ENCODE data around the gene ARFRP1. TPM values are rescaled to one million over a fixed set of nuclear protein-coding genes. Genes with fewer than 3 reads are reported as not detected.

ARFRP1 gene
- total and polyA plus RNA-seq, 12 donors: 18.8 to 75.9 (median 42.2) TPM

DNA sequence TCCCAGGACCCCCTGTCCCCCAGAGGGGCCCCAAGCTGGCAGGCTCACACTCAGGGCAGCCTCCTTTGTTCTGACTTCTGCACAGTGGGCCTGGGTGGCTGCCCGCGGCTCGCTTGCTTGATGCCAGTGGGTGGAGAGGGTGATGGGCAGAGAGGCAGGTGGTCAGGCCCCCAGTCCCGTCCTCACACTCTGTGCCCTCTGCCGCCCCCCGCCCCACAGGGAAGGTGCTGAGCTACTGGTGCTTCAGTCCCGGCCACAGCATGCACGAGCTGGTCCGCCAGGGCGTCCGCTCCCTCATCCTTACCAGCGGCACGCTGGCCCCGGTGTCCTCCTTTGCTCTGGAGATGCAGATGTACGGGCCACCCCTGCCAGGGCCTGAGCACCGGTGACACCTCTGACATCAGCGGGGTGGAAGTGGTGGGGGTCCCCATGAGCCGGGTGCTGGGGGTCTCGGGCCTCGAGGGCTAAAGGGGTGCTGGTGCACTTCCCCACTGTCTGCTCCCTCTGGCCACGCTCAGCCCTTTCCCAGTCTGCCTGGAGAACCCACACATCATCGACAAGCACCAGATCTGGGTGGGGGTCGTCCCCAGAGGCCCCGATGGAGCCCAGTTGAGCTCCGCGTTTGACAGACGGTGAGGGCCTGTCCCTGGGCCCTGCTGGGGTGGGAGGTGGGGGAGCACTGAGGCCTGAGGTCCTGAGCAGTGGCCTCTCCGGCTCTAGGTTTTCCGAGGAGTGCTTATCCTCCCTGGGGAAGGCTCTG, 20.2 kb downstream of the ARFRP1 start:
- WGBS, 4 donors: 90 to 94% (median 91%) methylated on average over 5 to 29 of the region's 29 CpGs
- H3K4me3 ChIP-seq: no peak overlapping the region
- H3K36me3 ChIP-seq (replicated peaks in 1 of 2): no peaks in the 10 kb centered on the region
- peak overlapping the region; percentile 39 to 95 (median 72) for H3K27ac ChIP-seq
- no peak for TF ChIP-seq POLR2A (IDR thresholded peaks at IDR 0.05)
- TF ChIP-seq, protein P1, sequence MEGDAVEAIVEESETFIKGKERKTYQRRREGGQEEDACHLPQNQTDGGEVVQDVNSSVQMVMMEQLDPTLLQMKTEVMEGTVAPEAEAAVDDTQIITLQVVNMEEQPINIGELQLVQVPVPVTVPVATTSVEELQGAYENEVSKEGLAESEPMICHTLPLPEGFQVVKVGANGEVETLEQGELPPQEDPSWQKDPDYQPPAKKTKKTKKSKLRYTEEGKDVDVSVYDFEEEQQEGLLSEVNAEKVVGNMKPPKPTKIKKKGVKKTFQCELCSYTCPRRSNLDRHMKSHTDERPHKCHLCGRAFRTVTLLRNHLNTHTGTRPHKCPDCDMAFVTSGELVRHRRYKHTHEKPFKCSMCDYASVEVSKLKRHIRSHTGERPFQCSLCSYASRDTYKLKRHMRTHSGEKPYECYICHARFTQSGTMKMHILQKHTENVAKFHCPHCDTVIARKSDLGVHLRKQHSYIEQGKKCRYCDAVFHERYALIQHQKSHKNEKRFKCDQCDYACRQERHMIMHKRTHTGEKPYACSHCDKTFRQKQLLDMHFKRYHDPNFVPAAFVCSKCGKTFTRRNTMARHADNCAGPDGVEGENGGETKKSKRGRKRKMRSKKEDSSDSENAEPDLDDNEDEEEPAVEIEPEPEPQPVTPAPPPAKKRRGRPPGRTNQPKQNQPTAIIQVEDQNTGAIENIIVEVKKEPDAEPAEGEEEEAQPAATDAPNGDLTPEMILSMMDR (IDR thresholded peaks at IDR 0.05): no peak
- peaks cover 4 to 33% of the 10 kb centered on the region in 2 donors for H3K4me1 ChIP-seq (replicated peaks in 1 of 2)
- H3K27me3 ChIP-seq: no peaks in the 10 kb centered on the region
- no peaks in the 10 kb centered on the region for H3K9me3 ChIP-seq (replicated peaks in 1 of 3)
- intact Hi-C loops (cut with DNase I): no loop called here
- DNase-seq: peak in 1 of 7 donors; percentile 37

DNA sequence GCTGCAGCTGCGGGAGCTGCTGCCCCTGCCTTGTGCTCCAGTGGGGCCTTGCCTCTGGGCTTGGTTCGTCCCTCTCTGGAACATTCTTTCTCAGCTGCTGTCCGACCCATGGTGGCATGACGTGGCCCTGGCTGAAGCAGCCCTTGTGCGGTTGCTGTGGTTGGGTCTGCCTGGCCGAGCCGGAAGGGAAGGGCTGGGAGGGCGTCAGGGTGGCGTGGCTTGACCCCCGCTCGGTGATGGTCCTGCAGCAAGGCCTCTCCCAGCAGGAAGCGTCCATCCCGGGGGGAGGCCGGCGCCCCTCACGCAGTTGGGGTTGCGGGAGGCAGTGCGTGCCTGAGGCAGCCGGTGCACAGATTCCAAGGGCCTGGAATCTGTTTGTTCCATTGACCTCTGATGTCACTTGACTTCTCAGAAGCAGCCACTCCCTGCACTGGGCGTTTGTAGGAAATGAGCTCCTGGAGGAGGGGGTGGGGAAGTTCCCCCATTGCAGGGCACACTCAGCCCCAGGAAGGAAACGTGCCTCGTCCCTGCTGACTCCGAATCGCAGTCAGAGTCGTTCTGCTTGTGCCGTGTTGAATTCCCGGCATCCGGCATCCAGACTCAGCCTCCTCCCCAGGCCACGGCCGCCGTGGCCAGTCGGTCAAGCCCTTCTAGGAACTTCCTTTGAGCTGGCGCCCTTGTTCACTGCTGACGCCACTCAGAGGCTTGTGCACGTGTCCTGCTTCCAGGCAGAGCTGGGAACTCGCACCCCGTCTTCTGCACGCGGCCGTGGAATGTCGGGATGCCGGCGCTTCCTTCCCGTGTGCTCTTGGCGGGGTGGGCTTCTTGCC, 21.1 kb downstream of the ARFRP1 start:
- peaks cover 4 to 42% of the 10 kb centered on the region in 2 donors for H3K4me1 ChIP-seq (replicated peaks in 1 of 2)
- no peak overlapping the region for H3K4me3 ChIP-seq
- TF ChIP-seq, protein P1 (IDR thresholded peaks at IDR 0.05): no peak
- TF ChIP-seq POLR2A (IDR thresholded peaks at IDR 0.05): no peak
- 51 to 84% (median 58%) methylated on average over 29 to 45 of the region's 45 CpGs for WGBS, 4 donors
- no peaks in the 10 kb centered on the region for H3K9me3 ChIP-seq (replicated peaks in 1 of 3)
- H3K27ac ChIP-seq: peak overlapping the region; percentile 39 to 95 (median 72)
- intact Hi-C loops (cut with DNase I): no loop called here
- no peaks in the 10 kb centered on the region for H3K36me3 ChIP-seq (replicated peaks in 1 of 2)
- DNase-seq: peak in 6 of 7 donors; percentile 72 to 87 (median 78)
- H3K27me3 ChIP-seq: no peaks in the 10 kb centered on the region

DNA sequence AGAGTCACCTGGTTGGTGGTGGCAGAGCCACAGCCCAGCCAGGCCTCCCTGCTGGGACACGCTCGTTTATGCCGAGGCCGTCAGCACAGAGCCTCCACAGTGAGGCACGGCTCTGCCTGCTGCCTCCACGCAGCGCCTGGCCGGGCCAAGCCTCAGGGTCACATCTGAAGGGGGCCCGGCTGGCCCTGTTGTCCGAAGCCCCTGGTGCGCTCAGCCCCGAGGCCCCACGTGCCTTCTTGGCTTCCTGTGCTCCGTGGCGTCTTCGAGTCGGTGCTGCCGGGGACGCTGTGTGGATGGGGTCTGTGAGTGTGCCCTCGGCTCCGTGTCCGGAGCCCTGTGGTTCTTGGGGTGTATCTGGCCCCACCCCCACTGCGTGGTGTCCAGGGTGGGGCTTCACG, 21.7 kb downstream of the ARFRP1 start:
- WGBS, 4 donors: 82 to 87% (median 84%) methylated on average over 6 to 24 of the region's 24 CpGs
- H3K4me3 ChIP-seq: no peak overlapping the region
- peak overlapping the region in 4 of 5 donors; percentile 55 to 95 (median 82) for H3K27ac ChIP-seq
- no peaks in the 10 kb centered on the region for H3K27me3 ChIP-seq
- H3K4me1 ChIP-seq (replicated peaks in 1 of 2): peaks cover 4 to 45% of the 10 kb centered on the region in 2 donors
- no peaks in the 10 kb centered on the region for H3K36me3 ChIP-seq (replicated peaks in 1 of 2)
- TF ChIP-seq, protein P1 (IDR thresholded peaks at IDR 0.05): no peak
- TF ChIP-seq POLR2A (IDR thresholded peaks at IDR 0.05): no peak
- intact Hi-C loops (cut with DNase I): no loop called here
- DNase-seq: no peak
- H3K9me3 ChIP-seq (replicated peaks in 1 of 3): no peaks in the 10 kb centered on the region
